PC-9 (cell line): ENCODE data around the gene ST3GAL2. TPM values are rescaled to one million over a fixed set of nuclear protein-coding genes. Genes with fewer than 3 reads are reported as not detected.

Experiments
- BruUV-seq: library from RNA; stranded (reverse); fragments of 400-500 nt; replicated peaks from 2 replicates; lab custom pipeline; 2021; lab: Mats Ljungman, UMichigan
- CTCF ChIA-PET: fragments of 300-600 bp; sonication (Branson Sonifier 250); formaldehyde crosslinking; loops from one replicate; lab custom pipeline; 2022; ENCODE audit warnings: antibody characterized with exemption; lab: Charles Lee
- POLR2A ChIA-PET: fragments of 300-600 bp; sonication (Branson Sonifier 250); formaldehyde crosslinking; loops from one replicate; lab custom pipeline; 2022; ENCODE audit warnings: antibody characterized with exemption; ENCODE audit not compliant: unreplicated experiment; lab: Charles Lee
- DNase-seq, 2 experiments: peaks; one replicate each; pipeline versions ENCODE4 v3.0.0 to v3.0.0-alpha.2; 2015 to 2022; ENCODE audit warnings: mixed read lengths in 1 of 2
- H2AFZ ChIP-seq: fragments of 200-600 bp; sonication (generic); 2 replicates; pipeline ENCODE4 v1.8.1; 2017; ENCODE audit warnings: antibody characterized with exemption
- H3F3A ChIP-seq: fragments of 200-600 bp; sonication (generic); 2 replicates; pipeline ENCODE4 v1.8.1; 2017; ENCODE audit warnings: antibody characterized with exemption, mild to moderate bottlenecking, low read depth; ENCODE audit not compliant: insufficient read depth
- H3K27ac ChIP-seq: fragments of 200-600 bp; sonication (generic); 2 replicates; pipeline ENCODE4 v1.6.1; 2016; ENCODE audit warnings: mixed run types
- H3K27me3 ChIP-seq: fragments of 200-600 bp; sonication (generic); 2 replicates; pipeline ENCODE4 v1.6.1; 2016; ENCODE audit warnings: low read depth, mixed run types; ENCODE audit not compliant: insufficient read depth
- H3K36me3 ChIP-seq: fragments of 200-600 bp; sonication (generic); 2 replicates; pipeline ENCODE4 v1.6.1; 2016; ENCODE audit warnings: low read depth, mixed run types
- H3K4me1 ChIP-seq: fragments of 200-600 bp; sonication (generic); replicated peaks from 2 replicates; pipeline ENCODE4 v1.6.1; 2016; ENCODE audit warnings: mixed run types; ENCODE audit not compliant: insufficient read depth
- H3K4me2 ChIP-seq: fragments of 200-600 bp; sonication (generic); 2 replicates; pipeline ENCODE4 v1.6.1; 2017; ENCODE audit warnings: mixed run types
- H3K4me3 ChIP-seq: fragments of 200-600 bp; sonication (generic); 2 replicates; pipeline ENCODE4 v1.6.1; 2016; ENCODE audit warnings: mixed run types
- H3K79me2 ChIP-seq: fragments of 200-600 bp; sonication (generic); 2 replicates; pipeline ENCODE4 v1.6.1; 2017; ENCODE audit warnings: low read depth, mixed run types
- H3K9me2 ChIP-seq: fragments of 200-600 bp; sonication (generic); 2 replicates; pipeline ENCODE4 v1.8.1; 2017; ENCODE audit warnings: mild to moderate bottlenecking; ENCODE audit not compliant: insufficient read depth
- H3K9me3 ChIP-seq: fragments of 200-600 bp; sonication (generic); 2 replicates; pipeline ENCODE4 v1.8.1; 2016; ENCODE audit warnings: low read depth; ENCODE audit not compliant: insufficient read depth
- H4K20me1 ChIP-seq: fragments of 200-600 bp; sonication (generic); 2 replicates; pipeline ENCODE4 v1.8.1; 2017; ENCODE audit not compliant: insufficient read depth
- EZH2 ChIP-seq: fragments of 200-600 bp; sonication (generic); IDR thresholded peaks from 2 replicates; pipeline ENCODE4 v1.8.0; 2017; ENCODE audit warnings: antibody characterized with exemption, low read depth
- intact Hi-C: fragments of 100-400 bp; cut with micrococcal nuclease; formaldehyde crosslinking; loops from one replicate; pipeline ENCODE4 v1.10.0; 2022; ENCODE audit not compliant: unreplicated experiment
- total RNA-seq: library from RNA; stranded (reverse); gene quantifications from 2 replicates; pipeline ENCODE4 v1.2.3, GENCODE V29; 2021
- TF ChIP-seq, protein P1 (sequence below): fragments of 200-600 bp; sonication (generic); conservative IDR thresholded peaks from 2 replicates; pipeline ENCODE4 v1.6.1; 2017; ENCODE audit warnings: mixed run types, antibody characterized with exemption, mild to moderate bottlenecking, moderate library complexity

The ST3GAL2 gene
- total RNA-seq, 1 experiment from 2014 or later, result 9.7 TPM

DNA sequence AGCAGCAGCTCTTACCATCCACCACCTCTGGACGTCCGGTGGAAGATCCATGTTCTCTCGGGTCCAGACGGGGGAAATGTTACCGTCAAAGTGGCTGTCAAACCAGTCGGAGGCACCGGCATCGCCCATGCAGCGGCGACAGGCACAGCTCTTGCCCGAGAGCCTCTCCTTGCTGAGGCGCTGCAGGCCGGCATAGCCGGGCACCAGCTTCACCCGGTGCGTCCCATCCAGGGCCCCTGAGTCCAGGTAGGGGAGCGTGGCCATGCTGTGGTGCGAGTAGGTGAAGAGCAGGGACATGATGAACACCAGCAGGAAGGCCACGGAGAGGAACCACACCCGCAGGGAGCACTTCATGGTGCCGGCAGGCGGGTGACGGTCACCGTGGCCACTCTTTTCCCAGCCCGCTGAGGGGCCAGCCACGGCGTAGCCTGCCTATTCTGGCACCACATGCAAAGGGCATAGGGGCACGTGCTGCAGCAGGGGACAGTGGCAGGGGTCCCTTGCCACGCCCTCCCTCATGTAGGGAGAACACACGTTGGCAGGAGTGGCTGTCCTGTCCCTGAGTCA is 40.6 kb downstream of the ST3GAL2 start:
- Histone ChIP-seq H3K79me2 (no peaks in the 10 kb centered on the region), H4K20me1 (no peaks in the 10 kb centered on the region), H3K27ac (no peak overlapping the region), H3K27me3 (no peaks in the 10 kb centered on the region), H3K4me2 (no peak overlapping the region), H2AFZ (no peak overlapping the region), H3K4me1 (peaks cover 14% of the 10 kb centered on the region), H3K4me3 (no peak overlapping the region), H3K9me2 (no peaks in the 10 kb centered on the region), H3K9me3 (no peaks in the 10 kb centered on the region), H3K36me3 (no peaks in the 10 kb centered on the region), H3F3A (peaks cover 9% of the 10 kb centered on the region; the same call in 1 of the 2 replicates)
- POLR2A ChIA-PET, result no interaction called here
- CTCF ChIA-PET, result no interaction called here
- BruUV-seq, result no TSS peak
- intact Hi-C loops, result loop anchor here (5.0 kb wide), 1 partner anchor 74 kb away; no protein-coding TSS in a partner anchor
- TF ChIP-seq, protein P1, sequence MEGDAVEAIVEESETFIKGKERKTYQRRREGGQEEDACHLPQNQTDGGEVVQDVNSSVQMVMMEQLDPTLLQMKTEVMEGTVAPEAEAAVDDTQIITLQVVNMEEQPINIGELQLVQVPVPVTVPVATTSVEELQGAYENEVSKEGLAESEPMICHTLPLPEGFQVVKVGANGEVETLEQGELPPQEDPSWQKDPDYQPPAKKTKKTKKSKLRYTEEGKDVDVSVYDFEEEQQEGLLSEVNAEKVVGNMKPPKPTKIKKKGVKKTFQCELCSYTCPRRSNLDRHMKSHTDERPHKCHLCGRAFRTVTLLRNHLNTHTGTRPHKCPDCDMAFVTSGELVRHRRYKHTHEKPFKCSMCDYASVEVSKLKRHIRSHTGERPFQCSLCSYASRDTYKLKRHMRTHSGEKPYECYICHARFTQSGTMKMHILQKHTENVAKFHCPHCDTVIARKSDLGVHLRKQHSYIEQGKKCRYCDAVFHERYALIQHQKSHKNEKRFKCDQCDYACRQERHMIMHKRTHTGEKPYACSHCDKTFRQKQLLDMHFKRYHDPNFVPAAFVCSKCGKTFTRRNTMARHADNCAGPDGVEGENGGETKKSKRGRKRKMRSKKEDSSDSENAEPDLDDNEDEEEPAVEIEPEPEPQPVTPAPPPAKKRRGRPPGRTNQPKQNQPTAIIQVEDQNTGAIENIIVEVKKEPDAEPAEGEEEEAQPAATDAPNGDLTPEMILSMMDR, result no peak
- no peak for TF ChIP-seq EZH2
- no peak for DNase-seq

DNA sequence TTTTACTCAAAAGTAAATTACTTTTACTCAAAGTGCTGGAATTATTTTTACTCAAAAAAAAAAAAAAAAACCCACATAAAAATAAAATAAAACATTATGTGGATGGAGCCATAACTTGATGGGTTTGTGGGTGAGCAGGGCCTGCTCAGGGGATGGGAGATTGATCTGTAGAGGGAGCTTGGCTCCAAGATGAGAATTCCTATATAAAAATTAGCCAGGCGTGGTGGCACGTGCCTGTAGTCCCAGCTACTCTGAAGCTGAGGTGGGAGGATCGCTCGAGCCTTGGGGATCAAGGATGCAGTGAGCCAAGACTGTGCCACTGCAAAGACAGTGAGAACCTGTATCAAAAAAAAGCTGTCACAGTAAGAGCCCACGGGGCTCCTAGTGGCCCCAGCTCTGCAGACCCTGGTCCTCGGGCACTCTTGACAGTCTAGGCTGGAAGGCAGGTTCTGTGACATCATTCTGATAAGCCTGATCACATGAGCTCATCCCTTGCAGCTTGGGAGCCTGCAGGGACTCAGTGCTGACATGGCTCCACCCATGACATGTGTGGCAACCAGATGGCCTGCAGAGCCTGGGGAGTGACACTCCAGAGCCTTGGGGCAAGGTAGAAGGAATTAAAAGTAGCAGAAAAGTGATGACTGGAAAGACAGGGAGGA is 42.5 kb downstream of the ST3GAL2 start:
- DNase-seq, result no peak
- no peak overlapping the region for H2AFZ ChIP-seq
- H3K9me2 ChIP-seq, result no peaks in the 10 kb centered on the region
- TF ChIP-seq, protein P1, result no peak
- no peak for TF ChIP-seq EZH2
- no peak overlapping the region for H3K27ac ChIP-seq
- no peaks in the 10 kb centered on the region for H3K36me3 ChIP-seq
- no peak overlapping the region for H3K4me3 ChIP-seq
- POLR2A ChIA-PET, result no interaction called here
- no TSS peak for BruUV-seq
- H3K4me2 ChIP-seq, result no peak overlapping the region
- no peaks in the 10 kb centered on the region for H4K20me1 ChIP-seq
- CTCF ChIA-PET, result interaction anchor here (0.7 kb wide), 2 partner anchors 258 to 495 kb away, joined by 5 read pairs; no protein-coding TSS in a partner anchor
- peaks cover 6% of the 10 kb centered on the region for H3K4me1 ChIP-seq
- no peaks in the 10 kb centered on the region for H3K9me3 ChIP-seq
- no peaks in the 10 kb centered on the region for H3K27me3 ChIP-seq
- no peaks in the 10 kb centered on the region for H3K79me2 ChIP-seq
- peaks cover 4% of the 10 kb centered on the region; the same call in 1 of the 2 replicates for H3F3A ChIP-seq
- intact Hi-C loops, result loop anchor here (5.0 kb wide), 1 partner anchor 76 kb away; no protein-coding TSS in a partner anchor

DNA sequence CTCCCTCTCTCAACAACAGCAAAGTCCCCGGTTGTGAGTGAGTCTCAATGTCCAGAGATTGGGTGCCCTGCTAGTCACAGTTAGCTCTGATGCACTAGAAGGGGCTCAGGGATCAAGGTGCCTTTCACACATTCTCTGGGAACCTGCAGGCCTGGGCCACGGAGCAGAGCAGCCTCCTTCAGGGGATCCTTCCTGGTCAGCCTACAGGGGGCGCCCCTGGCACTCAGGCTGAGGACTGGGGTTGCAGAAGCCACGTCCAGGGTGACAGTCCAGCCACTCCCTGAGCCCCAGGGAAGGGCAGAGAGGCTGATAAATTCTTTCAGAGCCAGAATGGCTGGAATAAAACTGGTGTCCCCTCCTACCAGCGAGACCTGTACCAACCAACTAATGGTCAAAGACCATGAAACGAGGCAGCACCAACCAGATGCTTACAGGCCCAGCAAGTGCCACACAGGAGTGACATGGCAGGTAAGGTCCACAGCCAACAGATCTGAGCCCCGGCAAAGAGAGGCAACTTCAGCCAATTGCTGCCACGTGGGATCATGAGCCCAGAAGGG is 43.5 kb downstream of the ST3GAL2 start:
- Histone ChIP-seq H3K4me1 (peaks cover 16% of the 10 kb centered on the region), H3K36me3 (no peaks in the 10 kb centered on the region), H2AFZ (no peak overlapping the region), H3K27me3 (no peaks in the 10 kb centered on the region), H3K9me3 (no peaks in the 10 kb centered on the region), H3K27ac (no peak overlapping the region), H4K20me1 (no peaks in the 10 kb centered on the region), H3K79me2 (no peaks in the 10 kb centered on the region), H3K9me2 (no peaks in the 10 kb centered on the region), H3K4me2 (no peak overlapping the region), H3F3A (peaks cover 9% of the 10 kb centered on the region; the same call in 1 of the 2 replicates), H3K4me3 (no peak overlapping the region)
- BruUV-seq, result no TSS peak
- intact Hi-C loops, result loop anchor here (5.0 kb wide), 1 partner anchor 77 kb away; no protein-coding TSS in a partner anchor
- ChIA-PET CTCF (no interaction called here), POLR2A (no interaction called here)
- DNase-seq, result peak; percentile 60 to 78
- TF ChIP-seq, protein P1, result peak; percentile 81
- TF ChIP-seq EZH2, result no peak
